Measurements from ENCODE around the gene FLNA. TPM values are rescaled to one million over a fixed set of nuclear protein-coding genes. Genes with fewer than 3 reads are reported as not detected.

FLNA gene
- total and polyA plus RNA-seq, 3 donors from 2014 or later = 400 to 532 (median 474) TPM

GRCh38 chrX:154354013-154354412, 20.4 kb downstream of the FLNA start:
- intact Hi-C loops (cut with DNase I; ENCODE audit: low total_unique reads) = no loop called here
- Histone ChIP-seq H3K27ac (no peak overlapping the region), H3K36me3 (ENCODE audit: low read depth, missing control alignments) (no peaks in the 10 kb centered on the region), H3K9me3 (no peaks in the 10 kb centered on the region), H3K4me3 (no peak overlapping the region), H3K4me1 (no peaks in the 10 kb centered on the region), H3K27me3 (no peaks in the 10 kb centered on the region)
- 93% methylated on average over 12 of the region's 14 CpGs; no CpG with 5 or more reads in 1 of the 2 donors for WGBS, 2 donors
- TF ChIP-seq POLR2A (IDR thresholded peaks at IDR 0.05) (no peak), CTCF (IDR thresholded peaks at IDR 0.05) (no peak)
- DNase-seq = no peak

GRCh38 chrX:154353172-154353843, 21.1 kb downstream of the FLNA start:
- Histone ChIP-seq H3K9me3 (no peaks in the 10 kb centered on the region), H3K36me3 (ENCODE audit: low read depth, missing control alignments) (no peaks in the 10 kb centered on the region)
- 85% methylated on average over 19 of the region's 24 CpGs; no CpG with 5 or more reads in 1 of the 2 donors for WGBS, 2 donors

GRCh38 chrX:154352466-154352865, 22.0 kb downstream of the FLNA start:
- intact Hi-C loops (cut with DNase I; ENCODE audit: low total_unique reads) = no loop called here
- TF ChIP-seq CTCF (IDR thresholded peaks at IDR 0.05) (no peak), POLR2A (IDR thresholded peaks at IDR 0.05) (no peak)
- no peak overlapping the region for H3K27ac ChIP-seq
- no peak for DNase-seq
- H3K4me1 ChIP-seq = no peaks in the 10 kb centered on the region
- no peaks in the 10 kb centered on the region for H3K9me3 ChIP-seq
- 91% methylated on average over 9 of the region's 13 CpGs; no CpG with 5 or more reads in 1 of the 2 donors for WGBS, 2 donors
- H3K27me3 ChIP-seq = no peaks in the 10 kb centered on the region
- no peaks in the 10 kb centered on the region for H3K36me3 ChIP-seq (ENCODE audit: low read depth, missing control alignments)
- H3K4me3 ChIP-seq = no peak overlapping the region

More at GRCh38 chrX:154353172-154353843, 21.1 kb downstream of the FLNA start:
- Histone ChIP-seq H3K27me3 (no peaks in the 10 kb centered on the region), H3K27ac (no peak overlapping the region), H3K4me3 (no peak overlapping the region), H3K4me1 (no peaks in the 10 kb centered on the region)
- intact Hi-C loops (cut with DNase I; ENCODE audit: low total_unique reads) = no loop called here
- no peak for DNase-seq
- TF ChIP-seq POLR2A (IDR thresholded peaks at IDR 0.05) = no peak
- TF ChIP-seq CTCF (IDR thresholded peaks at IDR 0.05) = no peak

GRCh38 chrX:154352012-154352401, 22.4 kb downstream of the FLNA start:
- Histone ChIP-seq H3K27ac (no peak overlapping the region), H3K36me3 (ENCODE audit: low read depth, missing control alignments) (no peaks in the 10 kb centered on the region), H3K4me3 (no peak overlapping the region), H3K27me3 (no peaks in the 10 kb centered on the region), H3K4me1 (no peaks in the 10 kb centered on the region), H3K9me3 (no peaks in the 10 kb centered on the region)
- DNase-seq = no peak
- 73% methylated on average over 9 of the region's 14 CpGs; no CpG with 5 or more reads in 1 of the 2 donors for WGBS, 2 donors
- TF ChIP-seq CTCF (IDR thresholded peaks at IDR 0.05) (no peak), POLR2A (IDR thresholded peaks at IDR 0.05) (no peak)
- intact Hi-C loops (cut with DNase I; ENCODE audit: low total_unique reads) = no loop called here

Measured in testis (tissue), 3 donors.